NCI-H69 (cell line): ENCODE data around the gene CAPRIN1.
"Not testable (repeated sequence)": the region's sequence is repeated elsewhere in the genome, so short reads cannot be mapped to it uniquely, and the experiment has no call there.

Experiments
- DNase-seq: peaks from one replicate; lab custom pipeline; 2025; lab: John Stamatoyannopoulos, UW

The CAPRIN1 gene

DNA sequence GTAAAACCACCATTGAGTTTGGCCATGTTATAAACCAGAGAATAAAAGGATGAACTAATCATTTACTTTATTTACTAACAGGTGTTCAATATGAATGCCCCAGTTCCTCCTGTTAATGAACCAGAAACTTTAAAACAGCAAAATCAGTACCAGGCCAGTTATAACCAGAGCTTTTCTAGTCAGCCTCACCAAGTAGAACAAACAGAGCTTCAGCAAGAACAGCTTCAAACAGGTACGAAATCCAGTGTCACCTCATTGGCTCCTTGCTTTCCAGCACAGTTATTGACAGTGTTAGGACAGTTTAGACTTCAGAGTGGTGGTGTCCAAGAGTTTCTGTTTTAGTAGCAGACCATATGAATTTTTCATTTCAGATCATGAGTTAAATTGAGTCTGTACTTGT lies 40.3 kb downstream of the CAPRIN1 start:
- no peak for DNase-seq

DNA sequence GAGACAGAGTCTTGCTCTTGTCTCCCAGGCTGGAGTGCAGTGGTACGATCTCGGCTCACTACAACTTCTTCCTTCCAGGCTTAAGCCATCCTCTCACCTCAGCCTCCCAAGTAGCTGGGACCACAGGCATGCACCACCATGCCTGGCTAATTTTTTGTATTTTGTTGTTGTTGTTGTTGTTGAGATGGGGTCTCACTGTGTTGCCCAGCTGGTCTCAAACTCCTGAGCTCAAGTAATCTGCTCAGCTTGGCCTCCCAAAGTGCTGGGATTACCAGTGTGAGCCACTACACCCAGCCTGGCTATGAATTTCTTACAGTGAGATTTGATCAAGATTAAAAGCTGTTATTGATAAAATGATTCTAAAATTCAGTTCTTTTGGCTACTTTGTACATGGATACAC lies 43.4 kb downstream of the CAPRIN1 start:
- not testable (repeated sequence) for DNase-seq

DNA sequence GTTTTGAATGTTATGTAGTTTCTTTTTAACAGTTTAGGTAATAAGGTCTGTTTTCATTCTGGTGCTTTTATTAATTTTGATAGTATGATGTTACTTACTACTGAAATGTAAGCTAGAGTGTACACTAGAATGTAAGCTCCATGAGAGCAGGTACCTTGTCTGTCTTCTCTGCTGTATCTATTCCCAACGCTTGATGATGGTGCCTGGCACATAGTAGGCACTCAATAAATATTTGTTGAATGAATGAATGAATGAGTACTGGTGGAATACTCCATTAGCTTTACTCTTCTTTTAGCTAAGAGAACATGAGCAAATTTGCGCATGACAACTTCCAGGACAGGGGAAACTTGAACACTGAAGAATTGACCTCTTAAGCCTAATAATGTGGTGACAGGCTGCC lies 47.3 kb downstream of the CAPRIN1 start:
- DNase-seq = no peak

DNA sequence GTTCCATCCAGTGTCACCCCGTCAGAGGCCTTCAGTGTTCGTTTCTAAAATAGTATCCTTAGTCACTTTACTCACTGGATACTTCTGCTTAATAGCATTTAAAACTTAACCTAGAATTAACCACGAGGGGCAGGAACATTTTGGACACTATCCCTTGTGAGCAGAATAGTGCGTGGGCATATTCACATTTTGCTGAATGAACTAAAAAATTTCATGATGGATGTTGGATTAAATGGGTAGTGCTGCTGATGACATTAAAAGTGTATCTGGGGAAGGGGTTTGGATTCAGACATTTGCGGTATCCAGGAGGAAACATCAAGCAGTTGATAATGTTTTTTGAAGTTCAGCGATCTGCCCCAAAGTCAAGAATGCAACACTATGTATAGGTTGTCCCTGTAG lies 53.1 kb downstream of the CAPRIN1 start:
- DNase-seq = peak; percentile 39

DNA sequence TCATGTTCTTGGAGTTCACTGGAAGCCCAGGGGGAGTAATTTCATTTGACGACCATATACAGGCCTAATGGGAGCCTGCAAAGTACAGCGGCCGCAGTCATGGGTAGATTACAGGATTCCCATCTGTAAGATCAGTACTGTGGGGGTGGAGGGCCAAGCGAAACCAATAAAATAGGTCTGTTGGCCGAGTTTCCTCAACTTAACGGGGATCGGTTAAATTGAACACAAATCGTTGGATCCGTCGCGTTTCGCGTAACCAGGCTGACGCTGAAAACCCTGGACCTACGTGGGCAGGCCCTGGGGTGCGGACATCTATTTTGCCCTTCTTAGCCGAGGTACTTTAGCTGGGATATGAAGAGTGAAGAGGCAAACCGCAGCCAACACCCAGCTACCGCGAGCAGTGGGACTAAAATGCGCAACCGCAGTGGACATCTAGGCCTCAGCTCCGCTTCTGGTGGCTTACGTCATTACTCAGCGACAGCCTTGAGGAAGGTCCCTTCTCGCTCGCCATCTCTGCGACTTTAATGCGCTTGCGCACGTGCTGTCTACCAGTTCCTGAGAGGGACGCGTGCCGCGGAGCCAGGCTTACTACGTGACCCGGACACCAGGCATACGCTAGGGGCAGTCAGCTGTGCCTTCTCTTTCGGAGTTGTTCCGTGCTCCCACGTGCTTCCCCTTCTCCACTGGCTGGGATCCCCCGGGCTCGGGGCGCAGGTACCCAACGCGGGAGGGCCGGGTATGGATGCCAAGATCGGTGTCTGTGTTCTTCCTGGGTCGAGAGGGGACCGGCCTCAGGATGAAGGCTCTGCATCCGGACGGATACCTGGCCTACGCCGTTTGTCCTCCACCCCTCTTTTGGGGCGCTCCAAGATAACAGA lies 53.8 kb downstream of the CAPRIN1 start, which contains the start of gene NAT10:
Gene NAT10 (plus strand): TSS at position 551 of the 878 bp plus-strand sequence. CDS start 2,597 bp downstream, outside the sequence.
- DNase-seq = peak; percentile 99

- DNase-seq = peak; percentile 62
These were observed 54.5 kb downstream of the CAPRIN1 start for GRCh38 chr11:34105957-34106504.

- no peak for DNase-seq
These were observed 60.3 kb downstream of the CAPRIN1 start for GRCh38 chr11:34111722-34112270.

DNA sequence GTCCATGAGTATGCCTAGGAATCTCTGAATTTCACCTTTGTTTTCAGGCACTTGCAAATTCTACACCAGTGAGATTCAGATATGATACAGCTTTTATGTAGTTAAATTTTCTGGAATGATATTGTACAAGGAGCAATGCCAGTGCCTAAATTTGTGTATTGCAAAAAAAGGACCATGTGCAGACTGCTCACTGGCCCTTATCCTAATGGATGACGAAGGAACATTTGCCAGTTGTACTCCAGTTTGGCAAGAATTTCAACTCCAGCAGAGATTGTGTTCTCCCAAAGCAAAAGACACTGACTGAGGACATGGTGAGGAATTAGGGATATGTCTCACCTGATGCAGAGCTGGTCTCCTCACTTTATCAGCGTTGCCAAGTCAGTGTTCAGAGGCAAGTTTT lies 62.5 kb downstream of the CAPRIN1 start:
- no peak for DNase-seq

- no peak for DNase-seq
These were observed 62.9 kb downstream of the CAPRIN1 start for GRCh38 chr11:34114471-34114870.

DNA sequence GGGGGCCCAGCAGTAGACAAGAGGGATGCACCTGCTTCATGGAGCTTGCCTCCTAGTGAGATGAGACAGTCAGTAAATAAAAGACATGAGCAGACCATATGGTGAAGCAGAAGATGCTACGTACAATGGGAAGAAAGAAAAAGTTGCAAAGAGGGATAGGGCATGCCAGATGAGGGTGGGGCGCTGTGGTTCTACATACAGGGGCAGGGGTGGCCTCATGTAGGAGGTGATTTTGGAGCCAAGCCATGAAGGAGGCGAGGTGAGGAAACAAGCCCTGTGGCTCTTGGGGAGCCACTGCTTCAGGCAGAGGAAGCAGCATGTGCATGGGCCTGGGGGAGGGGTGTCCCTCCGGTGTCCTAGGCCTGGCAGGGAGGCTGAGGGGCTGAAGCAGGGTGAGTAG lies 69.1 kb downstream of the CAPRIN1 start:
- DNase-seq = no peak

GRCh38 chr11:34124885-34125668 lies 73.5 kb downstream of the CAPRIN1 start:
- DNase-seq = no peak

DNA sequence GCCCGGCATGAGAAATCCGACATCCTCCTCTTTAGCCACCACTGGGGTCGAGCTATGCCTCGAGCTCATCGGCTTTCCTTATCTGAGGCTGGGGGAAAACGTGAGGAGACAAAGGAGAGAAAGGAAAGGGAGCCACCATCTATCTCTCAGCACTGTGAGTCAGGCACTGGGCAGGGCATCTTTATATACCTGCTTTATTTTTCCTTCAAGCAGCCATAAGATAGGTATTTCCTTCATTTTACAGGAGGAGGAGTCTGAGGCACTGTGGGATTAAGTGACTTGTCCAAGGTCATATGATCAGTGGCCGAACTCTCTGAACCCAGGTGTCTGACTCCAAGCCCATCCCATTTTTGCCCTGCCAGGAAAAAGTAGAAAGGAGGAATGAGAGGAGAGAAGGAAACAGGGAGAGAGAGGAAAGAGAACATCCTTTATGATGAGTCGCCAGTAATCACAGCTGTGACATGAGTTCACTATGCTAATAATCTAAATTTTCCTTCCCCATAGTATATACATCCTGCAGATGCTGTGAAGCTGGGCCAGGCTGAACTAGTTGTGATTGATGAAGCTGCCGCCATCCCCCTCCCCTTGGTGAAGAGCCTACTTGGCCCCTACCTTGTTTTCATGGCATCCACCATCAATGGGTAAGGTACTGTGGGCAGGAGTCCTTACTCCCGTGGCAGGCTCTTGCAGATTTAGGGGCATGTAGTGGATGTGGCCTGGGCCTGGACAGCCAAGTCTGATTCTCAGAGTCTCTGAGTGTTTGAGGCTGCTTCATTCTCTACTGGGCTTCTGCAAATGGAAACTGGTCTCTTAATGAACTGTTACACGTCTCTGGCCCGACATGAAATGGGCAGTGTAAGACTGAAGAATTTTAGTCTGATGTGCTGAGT lies 75.7 kb downstream of the CAPRIN1 start:
- DNase-seq = no peak

GRCh38 chr11:34128824-34129223 lies 77.3 kb downstream of the CAPRIN1 start:
- DNase-seq = no peak

- DNase-seq = no peak
These were observed 80.9 kb downstream of the CAPRIN1 start for GRCh38 chr11:34132261-34132965.

- no peak for DNase-seq
These were observed 83.2 kb downstream of the CAPRIN1 start for GRCh38 chr11:34134765-34135164.

DNA sequence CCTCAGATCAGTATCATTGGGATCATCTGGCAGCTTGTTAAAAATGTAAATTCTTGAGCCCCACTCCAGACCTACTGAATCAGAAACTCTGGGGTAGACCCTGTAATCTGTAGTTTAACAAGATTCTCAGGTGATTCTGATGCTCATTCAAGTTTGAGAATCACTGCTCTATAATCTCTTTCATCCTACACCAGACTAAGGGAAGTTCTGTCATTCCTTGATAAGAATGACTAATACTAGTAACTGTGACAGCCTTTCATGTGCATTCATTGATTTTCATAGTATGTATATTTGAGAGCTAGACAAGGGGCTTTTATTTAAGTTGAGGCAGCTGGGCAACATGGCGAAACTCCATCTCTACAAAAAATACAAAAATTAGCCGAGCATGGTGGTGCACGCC lies 83.9 kb downstream of the CAPRIN1 start:
- DNase-seq = no peak

GRCh38 chr11:34136420-34136819 lies 84.9 kb downstream of the CAPRIN1 start:
- no peak for DNase-seq

GRCh38 chr11:34139346-34139745 lies 87.8 kb downstream of the CAPRIN1 start:
- no peak for DNase-seq

DNA sequence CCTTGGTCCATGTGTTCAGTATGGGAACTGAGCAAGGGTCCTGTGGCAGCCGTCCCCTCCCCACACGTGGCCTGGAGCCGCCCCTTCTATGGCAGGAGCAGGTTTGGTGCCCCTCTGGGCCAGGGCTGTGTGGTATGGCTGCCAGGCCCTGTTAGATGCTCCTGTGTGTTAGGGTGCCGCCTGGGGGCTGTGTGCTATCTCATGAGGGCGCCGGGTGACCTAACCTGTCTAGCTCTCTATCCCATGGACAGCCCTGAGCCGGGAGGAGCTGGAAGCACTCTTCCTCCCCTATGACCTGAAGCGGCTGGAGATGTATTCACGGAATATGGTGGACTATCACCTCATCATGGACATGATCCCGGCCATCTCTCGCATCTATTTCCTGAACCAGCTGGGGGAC lies 88.6 kb downstream of the CAPRIN1 start:
- no peak for DNase-seq

GRCh38 chr11:34143048-34143447 lies 91.5 kb downstream of the CAPRIN1 start:
- no peak for DNase-seq

DNA sequence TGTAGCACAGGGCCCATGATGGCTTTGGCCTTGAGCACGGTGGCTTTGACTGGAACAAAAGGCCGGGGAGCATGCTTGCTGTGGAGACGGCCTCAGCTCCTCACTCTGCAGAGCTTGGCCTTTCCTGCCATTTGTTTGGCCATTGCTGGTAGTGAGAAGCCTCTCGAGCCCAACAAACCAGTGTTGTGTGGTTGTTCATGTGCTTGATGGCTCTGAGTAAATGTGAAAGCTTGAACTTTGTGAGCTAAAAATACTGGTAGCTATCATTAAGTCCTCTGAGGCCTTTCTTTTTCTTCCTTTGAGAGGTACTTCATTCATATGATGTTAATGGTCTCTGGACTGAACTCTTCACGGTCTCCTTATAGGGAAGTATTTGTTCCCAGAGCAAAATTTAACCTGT lies 93.5 kb downstream of the CAPRIN1 start:
- no peak for DNase-seq
